ENCODE measurements around the gene RHEB.
A peak's percentile ranks its signal among the peaks of the same experiment; 100 is the strongest.

The RHEB gene

GRCh38 chr7:151498495-151498894, 21.2 kb downstream of the RHEB start:
- no peak for DNase-seq

DNA sequence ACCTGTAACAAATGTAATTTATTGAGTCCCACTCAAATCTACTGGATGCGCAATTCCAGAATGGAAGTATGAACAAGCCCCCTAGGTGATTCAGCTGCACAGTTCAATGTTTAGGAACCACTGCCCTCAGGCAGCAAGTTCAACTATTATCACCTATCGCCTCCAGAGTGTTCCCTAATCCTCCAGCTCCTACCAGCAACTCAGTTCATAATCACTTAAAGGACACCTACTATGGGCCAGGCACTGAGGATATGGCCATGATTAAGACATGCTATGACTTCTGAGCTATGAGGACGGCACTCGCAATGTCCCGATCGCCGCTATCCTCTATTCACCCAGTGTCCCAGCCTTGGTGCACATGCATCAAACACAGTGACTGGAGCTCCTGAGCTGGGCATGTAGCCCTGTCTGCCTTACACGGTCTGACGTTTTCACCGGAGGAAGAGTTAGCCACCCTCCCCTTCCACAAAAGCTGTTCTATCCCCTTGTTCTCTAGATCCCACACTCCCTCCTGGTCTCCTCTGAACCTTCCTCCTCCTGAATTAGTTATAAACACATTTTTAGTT, 22.3 kb downstream of the RHEB start:
- no peak for DNase-seq

- no peak for DNase-seq
Measured at GRCh38 chr7:151495360-151495759, 24.3 kb downstream of the RHEB start.

- DNase-seq: no peak
Measured at GRCh38 chr7:151494298-151495284, 25.1 kb downstream of the RHEB start.

DNA sequence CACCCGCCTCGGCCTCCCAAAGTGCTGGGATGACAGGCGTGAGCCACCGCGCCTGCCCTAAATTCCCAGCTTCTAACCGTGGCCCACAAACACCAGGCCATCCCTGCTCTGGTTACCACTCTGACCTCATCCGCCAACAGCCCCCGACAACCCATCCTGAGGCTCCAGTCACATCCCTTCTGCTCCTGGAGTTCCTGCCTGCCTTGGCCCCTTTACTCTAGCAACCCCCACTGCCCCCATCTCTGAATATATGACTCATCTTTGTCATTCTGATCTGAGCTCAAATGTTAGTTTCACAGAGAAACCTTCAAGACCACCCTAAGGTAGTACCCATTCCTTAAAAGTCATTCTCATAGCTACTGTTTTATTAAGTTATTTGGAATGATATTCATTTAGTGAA, 26.6 kb downstream of the RHEB start:
- DNase-seq: no peak

GRCh38 chr7:151491859-151492258, 27.8 kb downstream of the RHEB start:
- DNase-seq: no peak

GRCh38 chr7:151490456-151491105, 29.1 kb downstream of the RHEB start:
- DNase-seq: no peak

GRCh38 chr7:151489498-151489897, 30.2 kb downstream of the RHEB start:
- DNase-seq: no peak

GRCh38 chr7:151488096-151488495, 31.6 kb downstream of the RHEB start:
- no peak for DNase-seq

GRCh38 chr7:151487228-151487627, 32.5 kb downstream of the RHEB start:
- DNase-seq: no peak

DNA sequence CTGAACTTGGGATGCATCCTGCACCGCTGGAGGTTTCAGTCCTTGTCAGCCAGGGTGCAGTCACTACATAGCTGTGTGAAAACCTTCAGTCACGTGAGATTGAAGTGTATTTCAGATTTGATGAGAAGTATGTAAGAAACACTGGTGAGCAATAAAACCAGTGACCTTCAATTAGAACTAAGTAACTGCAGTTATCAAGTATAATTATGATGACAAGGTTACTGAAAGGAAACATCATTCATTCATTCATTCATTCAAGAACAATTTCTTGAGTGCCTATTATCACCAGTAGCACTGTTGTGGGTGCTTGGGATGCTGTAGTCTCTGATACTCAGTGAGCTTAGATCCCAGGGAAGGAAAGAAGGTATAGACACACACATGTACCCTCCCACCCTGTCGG, 33.6 kb downstream of the RHEB start:
- DNase-seq: no peak

- DNase-seq: no peak
Measured at GRCh38 chr7:151484971-151485707, 34.6 kb downstream of the RHEB start.

DNA sequence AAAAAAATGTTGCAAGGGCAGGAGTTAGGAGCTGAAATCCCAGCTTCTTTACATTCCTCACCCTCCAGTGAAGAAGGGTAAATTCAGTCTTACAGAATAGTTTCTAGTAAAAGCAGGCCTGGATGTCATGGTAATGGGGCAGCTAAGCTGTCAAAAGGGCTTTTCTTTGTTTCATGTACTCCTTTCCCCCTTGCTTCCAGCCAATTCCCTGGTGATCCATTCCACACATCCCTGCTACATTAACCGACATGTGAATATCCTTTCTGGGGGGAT, 36.0 kb downstream of the RHEB start:
- DNase-seq: no peak

DNA sequence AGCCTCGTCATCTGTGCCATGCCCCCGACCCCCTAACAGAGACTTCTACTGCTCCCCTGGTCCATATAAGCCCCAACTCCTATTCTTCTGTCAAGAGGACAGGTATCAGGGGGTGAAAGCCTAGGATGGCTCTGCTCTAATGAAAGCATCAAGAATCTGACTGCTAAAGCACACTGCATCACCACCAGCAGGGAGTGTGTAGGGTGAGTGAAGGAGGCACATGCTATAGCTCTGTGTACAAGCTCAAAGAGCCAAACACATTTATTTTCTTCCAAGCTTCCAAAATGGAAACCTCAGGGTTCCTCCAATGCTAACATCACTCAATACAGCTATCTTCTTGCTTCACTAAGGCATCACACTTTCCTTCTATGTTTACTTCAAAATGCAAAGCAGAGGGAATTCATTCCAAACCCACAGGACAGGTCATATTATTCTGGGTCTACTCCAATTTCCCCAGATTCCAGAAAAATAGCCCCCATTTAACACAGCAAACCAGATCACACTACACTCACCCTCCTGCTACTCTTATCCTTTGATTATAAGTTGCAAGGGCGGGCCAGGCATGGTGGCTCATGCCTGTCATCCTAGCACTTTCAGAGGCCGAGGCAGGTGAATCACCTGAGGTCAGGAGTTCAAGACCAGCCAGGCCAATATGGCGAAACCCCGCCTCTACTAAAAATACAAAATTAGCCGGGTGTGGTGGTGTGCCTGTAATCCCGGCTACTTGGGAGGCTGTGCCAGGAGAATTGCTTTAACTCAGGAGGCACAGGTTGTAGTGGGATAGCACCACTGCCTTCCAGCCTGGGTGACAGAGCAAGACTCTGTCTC, 36.6 kb downstream of the RHEB start:
- no peak for DNase-seq

DNA sequence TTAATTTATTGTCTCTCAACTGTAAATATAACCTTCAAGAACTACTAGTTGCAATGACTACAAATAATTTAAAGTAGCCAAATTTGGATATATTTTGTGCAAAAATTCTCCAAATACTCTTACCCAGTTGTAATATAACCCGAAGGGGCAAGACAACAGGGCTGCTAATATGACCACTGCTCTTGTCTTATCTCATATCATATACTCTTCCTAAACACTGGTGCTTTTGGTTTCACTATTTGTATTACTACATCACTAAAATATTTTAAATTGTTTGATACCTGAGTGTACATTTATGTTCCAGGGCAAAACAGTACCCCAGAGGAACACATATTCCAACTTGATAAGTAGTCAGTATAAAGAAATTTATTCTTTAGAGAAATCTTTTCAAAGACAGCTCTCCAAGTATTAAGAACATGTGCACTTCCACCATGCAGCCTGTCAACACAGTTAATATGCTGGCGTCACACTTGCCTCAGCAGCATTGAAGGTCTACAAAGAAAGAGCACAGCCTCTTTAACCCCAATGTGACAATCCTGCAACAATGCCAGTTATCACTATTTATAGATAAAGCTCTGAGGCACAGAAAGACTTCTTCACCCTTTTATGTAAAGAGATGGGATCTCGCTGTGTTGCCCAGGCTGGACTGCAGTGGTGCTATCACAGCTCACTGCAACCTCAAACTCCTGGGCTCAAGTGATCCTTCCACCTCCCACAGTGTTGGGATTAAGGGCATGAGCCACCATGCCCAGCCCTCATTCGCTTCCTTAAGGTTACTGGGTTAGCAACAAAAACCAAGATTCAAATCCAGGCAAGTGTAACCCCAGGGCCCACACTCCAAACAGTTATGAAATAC, 37.8 kb downstream of the RHEB start:
- no peak for DNase-seq

- no peak for DNase-seq
Measured at GRCh38 chr7:151477867-151478266, 41.8 kb downstream of the RHEB start.

- peak; percentile 45 for DNase-seq
Measured at GRCh38 chr7:151472644-151473380, 46.9 kb downstream of the RHEB start.

DNA sequence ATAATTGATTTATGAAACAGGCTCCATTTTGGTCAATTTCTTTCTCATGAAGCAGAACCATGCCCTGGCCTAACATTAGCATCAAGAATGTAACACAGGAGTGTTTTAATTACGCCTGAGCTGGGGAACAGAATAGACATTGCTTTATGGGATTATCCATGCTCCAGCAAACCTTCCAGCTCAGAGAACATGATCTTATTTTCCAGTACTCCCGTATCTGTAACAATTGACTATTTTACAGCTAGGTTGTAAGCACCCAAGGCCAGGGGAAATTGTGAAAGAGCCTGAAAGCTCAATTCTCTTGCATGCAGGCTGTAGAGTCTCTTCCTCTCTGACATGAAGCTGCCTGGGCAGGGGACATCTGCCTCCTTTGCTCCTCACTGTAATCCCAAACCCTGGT, 49.0 kb downstream of the RHEB start:
- no peak for DNase-seq

DNA sequence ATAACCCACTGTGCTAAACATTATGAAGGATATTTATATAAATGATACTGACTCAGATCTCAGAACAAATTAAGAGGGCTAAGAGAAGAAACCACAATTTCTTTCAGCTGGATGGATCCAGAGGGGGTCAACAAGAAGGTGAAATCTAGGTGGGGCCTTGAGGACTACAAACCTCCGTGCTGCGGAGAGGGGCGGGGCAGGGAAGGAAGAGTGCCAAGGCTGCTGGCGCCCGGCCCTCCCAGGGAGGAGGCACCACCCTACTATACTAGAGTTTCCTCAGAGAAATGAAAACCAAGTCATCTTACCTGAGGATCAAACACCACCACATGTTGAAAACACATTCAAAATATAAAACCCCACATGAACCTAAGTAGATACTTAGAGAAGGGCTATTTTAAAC, 50.4 kb downstream of the RHEB start:
- no peak for DNase-seq

DNA sequence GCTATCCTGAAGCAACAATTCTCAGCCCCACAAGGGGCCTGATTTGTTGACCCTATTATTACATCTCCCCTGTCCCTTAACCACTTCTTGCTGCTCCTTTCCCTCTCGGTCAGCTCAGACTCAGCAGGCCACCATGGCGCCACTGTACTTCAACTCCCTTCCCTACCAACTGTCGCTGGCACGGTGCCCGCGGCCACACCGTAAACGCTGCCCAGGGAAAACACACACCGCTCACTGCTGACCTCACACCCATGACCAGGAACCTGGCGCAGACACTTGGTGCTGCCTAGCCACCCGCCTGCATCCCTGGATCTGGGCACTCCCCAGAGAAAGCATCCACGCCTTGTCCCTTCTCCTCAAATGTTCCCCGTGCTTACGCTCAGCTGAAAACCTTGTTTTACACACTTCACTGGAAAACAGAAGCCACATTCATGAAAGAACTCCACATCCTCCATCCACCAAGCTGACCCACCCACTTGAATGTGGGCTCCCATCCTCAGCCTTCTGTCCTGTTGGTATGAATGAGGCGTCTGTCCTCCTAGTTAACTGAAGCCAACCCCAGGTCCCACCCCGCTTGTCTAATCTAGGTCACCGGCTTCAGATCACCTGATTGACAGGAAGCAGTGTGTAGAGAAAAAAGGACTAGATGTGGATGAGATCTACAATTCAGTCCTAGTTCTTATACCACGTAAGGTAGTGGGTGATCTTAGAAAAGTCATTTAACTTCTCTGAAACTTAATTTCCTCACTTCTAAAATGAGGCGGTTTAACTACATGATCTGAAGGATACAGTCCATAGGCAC, 51.3 kb downstream of the RHEB start:
- no peak for DNase-seq
